HCEC 1CT (cell line): ENCODE data around the gene SLN.

Source experiments
- DNase-seq: peaks from one replicate; pipeline ENCODE4 v3.0.0-alpha.2; 2017

SLN gene

GRCh38 chr11:107719073-107719472 lies 7.2 kb upstream of the SLN start:
- DNase-seq = no peak

GRCh38 chr11:107716884-107717532 lies 5.2 kb upstream of the SLN start:
- peak; percentile 25 for DNase-seq

- DNase-seq = no peak
These were observed 1.2 kb upstream of the SLN start for GRCh38 chr11:107713009-107713408.

- DNase-seq = no peak
These were observed 1.6 kb downstream of the SLN start for GRCh38 chr11:107710301-107710700.

GRCh38 chr11:107708792-107709191 lies 3.1 kb downstream of the SLN start:
- no peak for DNase-seq

- no peak for DNase-seq
These were observed 4.0 kb downstream of the SLN start for GRCh38 chr11:107707807-107708206.

- no peak for DNase-seq
These were observed 4.6 kb downstream of the SLN start for GRCh38 chr11:107707215-107707671.

GRCh38 chr11:107706531-107706930 lies 5.3 kb downstream of the SLN start:
- DNase-seq = no peak

GRCh38 chr11:107705027-107705426 lies 6.8 kb downstream of the SLN start:
- DNase-seq = peak; percentile 96

GRCh38 chr11:107704451-107704850 lies 7.4 kb downstream of the SLN start:
- DNase-seq = peak; percentile 58

- DNase-seq = peak; percentile 53
These were observed 9.1 kb downstream of the SLN start for GRCh38 chr11:107702723-107703122.

GRCh38 chr11:107702109-107702660 lies 9.7 kb downstream of the SLN start:
- DNase-seq = no peak

- no peak for DNase-seq
These were observed 12.2 kb downstream of the SLN start for GRCh38 chr11:107699371-107700285.

- DNase-seq = no peak
These were observed 14.6 kb downstream of the SLN start for GRCh38 chr11:107697291-107697690.

- peak; percentile 99 for DNase-seq
These were observed 15.7 kb downstream of the SLN start for GRCh38 chr11:107696140-107696539.

- peak; percentile 71 for DNase-seq
These were observed 16.4 kb downstream of the SLN start for GRCh38 chr11:107695446-107695845.

GRCh38 chr11:107691000-107691750 lies 20.7 kb downstream of the SLN start:
- no peak for DNase-seq

- peak; percentile 61 for DNase-seq
These were observed 22.3 kb downstream of the SLN start for GRCh38 chr11:107689317-107690202.

GRCh38 chr11:107688322-107688918 lies 23.4 kb downstream of the SLN start:
- DNase-seq = no peak

GRCh38 chr11:107683807-107684206 lies 28.0 kb downstream of the SLN start:
- peak; percentile 30 for DNase-seq

GRCh38 chr11:107683061-107683460 lies 28.8 kb downstream of the SLN start:
- DNase-seq = no peak

- DNase-seq = no peak
These were observed 29.3 kb downstream of the SLN start for GRCh38 chr11:107682572-107682971.
